ENCODE results near the gene UBE2G2. TPM values are rescaled to one million over a fixed set of nuclear protein-coding genes. Genes with fewer than 3 reads are reported as not detected.

The UBE2G2 gene
- total RNA-seq, 1 experiment from 2014 or later = 121 TPM

DNA sequence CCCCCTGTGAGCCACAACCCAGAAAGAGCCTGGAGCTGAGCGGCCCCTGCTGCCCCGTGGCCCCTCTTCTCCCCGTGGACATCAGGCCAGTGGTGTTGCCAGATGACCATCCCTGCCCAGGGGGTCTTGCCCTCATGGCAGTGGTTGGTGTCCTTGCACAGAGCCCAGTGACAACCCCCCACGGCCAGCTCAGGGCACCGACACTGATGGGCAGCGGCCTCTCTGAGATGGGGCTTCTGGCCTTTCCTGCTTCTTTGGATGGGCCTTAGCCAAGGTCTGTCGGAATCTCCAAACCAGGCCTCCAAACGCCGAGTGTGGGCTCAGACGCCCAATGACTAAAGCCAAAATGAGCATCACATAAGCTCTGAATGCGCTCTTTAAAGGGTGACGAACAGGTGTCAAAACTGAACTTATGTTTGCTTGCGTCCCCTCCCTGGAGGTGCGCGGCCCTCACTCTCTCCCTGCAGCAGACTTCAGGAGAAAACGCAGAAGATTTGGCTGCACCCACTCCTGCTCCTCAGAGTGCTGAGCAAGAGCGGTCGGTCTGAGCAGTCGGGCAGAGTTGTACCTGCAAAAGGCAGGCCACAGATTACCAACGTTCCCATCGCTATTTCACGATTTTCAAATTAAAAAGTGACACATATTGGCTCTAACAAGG, 41.9 kb downstream of the UBE2G2 start:
- no CpG with 5 or more reads among the region's 22 CpGs for WGBS (ENCODE audit: extremely low coverage, insufficient read length, low lambda C conversion rate)
- peak overlapping the region in 2 of 3 experiments; percentile 37 to 63; a peak in 3 of 7 replicates for H3K27ac Mint-ChIP-seq

More for the DNA sequence above, 41.9 kb downstream of the UBE2G2 start:
- Histone ChIP-seq H3K79me1 (ENCODE audit: insufficient read depth, low read depth, low read length, poor library complexity, severe bottlenecking) (no peaks in the 10 kb centered on the region), H3K56ac (ENCODE audit: insufficient read length, low read depth, low read length) (no peak overlapping the region), H3T11ph (ENCODE audit: low read length) (no peak overlapping the region), H2BK20ac (ENCODE audit: low read depth, low read length, poor library complexity, severe bottlenecking) (no peak overlapping the region), H3K4me1 (ENCODE audit: insufficient read depth, low read length) (no peaks in the 10 kb centered on the region), H3K27ac (ENCODE audit: insufficient read length, low read depth, low read length) (no peak overlapping the region), H3K9ac (ENCODE audit: extremely low read depth, insufficient read length, low read length) (no peak overlapping the region), H2BK5ac (ENCODE audit: insufficient read length, low read length) (no peak overlapping the region), H2BK120ac (ENCODE audit: low read depth, low read length, poor library complexity, severe bottlenecking) (no peak overlapping the region), H2AFZ (ENCODE audit: low read length) (no peak overlapping the region), H2AK5ac (ENCODE audit: insufficient read length, low read length) (no peak overlapping the region), H4K5ac (ENCODE audit: insufficient read length, low read depth, low read length) (no peak overlapping the region), H3K4me2 (ENCODE audit: insufficient read depth, insufficient read length, low read length) (no peak overlapping the region), H3K9me3 (ENCODE audit: control insufficient read depth, low read depth, low read length) (no peaks in the 10 kb centered on the region), H3K14ac (ENCODE audit: insufficient read depth, low read length) (no peak overlapping the region), H3K18ac (ENCODE audit: insufficient read length, low read depth, low read length) (no peak overlapping the region), H3K4ac (ENCODE audit: low read depth, low read length) (no peak overlapping the region), H4K20me1 (ENCODE audit: control insufficient read depth, insufficient read depth, insufficient read length) (no peaks in the 10 kb centered on the region), H2BK12ac (ENCODE audit: insufficient read length, low read depth, low read length) (no peak overlapping the region), H3K27me3 (ENCODE audit: insufficient read depth, low read length) (no peaks in the 10 kb centered on the region), H4K91ac (ENCODE audit: insufficient read length, low read depth, low read length) (no peak overlapping the region), H3K79me2 (ENCODE audit: insufficient read depth, low read length) (no peaks in the 10 kb centered on the region), H4K8ac (replicated peaks; ENCODE audit: insufficient read length, low read depth, low read length) (no peak overlapping the region), H3K23me2 (ENCODE audit: insufficient read length, low read depth, low read length, poor library complexity, severe bottlenecking) (no peaks in the 10 kb centered on the region), H3K23ac (ENCODE audit: insufficient read length, low read depth, low read length) (no peak overlapping the region), H2BK15ac (ENCODE audit: low read depth, low read length) (no peak overlapping the region)
- Mint-ChIP-seq H3K27me3 (ENCODE audit: low read depth) (peaks cover 12% of the 10 kb centered on the region), H3K9me3 (peaks cover 0 to 4% of the 10 kb centered on the region in 2 experiments; a peak in 3 of 5 replicates), H3K4me3 (no peak overlapping the region), H3K4me1 (peaks cover 18 to 23% of the 10 kb centered on the region in 2 experiments), H3K36me3 (ENCODE audit: insufficient read depth in 1 of 3, low read depth in 3 of 3) (peaks cover 0 to 7% (median 5%) of the 10 kb centered on the region in 3 experiments; a peak in 3 of 7 replicates)
- TF ChIP-seq CTCF (conservative IDR thresholded peaks at IDR 0.05) = no peak
- DNase-seq = peak; percentile 19

Measured in H9 (cell line).